Measurements from ENCODE around the gene RAB43. TPM values are rescaled to one million over a fixed set of nuclear protein-coding genes. Genes with fewer than 3 reads are reported as not detected.
"Not testable (repeated sequence)": the region's sequence is repeated elsewhere in the genome, so short reads cannot be mapped to it uniquely, and the experiment has no call there.

The RAB43 gene
- total RNA-seq, 1 donor from 2014 or later, result 64.3 TPM

DNA sequence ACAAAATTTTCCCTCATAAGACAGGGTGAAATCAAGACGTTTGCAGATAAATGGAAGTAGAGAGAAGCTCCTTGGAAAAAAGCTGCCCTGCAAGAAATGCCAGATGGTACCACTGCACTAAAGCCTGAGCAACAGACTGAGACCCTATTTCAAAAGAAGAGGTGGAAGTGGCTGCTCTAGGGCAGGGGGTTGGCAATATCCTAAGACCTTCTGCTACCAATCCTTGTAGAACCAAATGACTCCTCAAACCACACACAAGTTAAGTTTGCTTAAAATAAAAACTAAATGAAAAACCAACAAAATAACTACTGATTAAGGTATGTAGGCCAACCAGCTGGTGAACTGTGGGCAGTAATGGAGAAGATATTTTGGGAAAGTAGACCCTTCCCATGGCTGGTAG is 21.3 kb downstream of the RAB43 start:
- intact Hi-C loops (cut with micrococcal nuclease), result no loop called here

DNA sequence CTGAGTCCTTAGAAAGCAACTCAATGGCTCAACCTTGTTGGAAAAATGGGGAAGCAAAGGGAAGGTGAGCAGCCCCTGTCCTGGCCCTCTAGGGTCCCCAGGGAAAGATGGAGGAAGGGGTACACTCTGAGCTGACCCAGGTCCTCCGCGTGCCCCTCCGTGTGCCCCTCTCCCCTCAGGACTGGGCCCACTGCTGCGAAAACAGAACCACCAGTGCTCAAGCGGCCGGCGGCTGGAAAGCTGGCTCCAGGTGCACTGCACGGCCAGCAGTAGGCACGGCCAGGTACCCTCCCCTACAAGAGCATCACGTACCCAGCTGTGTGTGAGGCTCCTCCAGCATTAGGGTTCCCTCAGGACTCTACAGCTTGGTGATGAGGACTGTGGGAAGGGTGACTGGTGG is 26.3 kb downstream of the RAB43 start:
- intact Hi-C loops (cut with micrococcal nuclease), result no loop called here

DNA sequence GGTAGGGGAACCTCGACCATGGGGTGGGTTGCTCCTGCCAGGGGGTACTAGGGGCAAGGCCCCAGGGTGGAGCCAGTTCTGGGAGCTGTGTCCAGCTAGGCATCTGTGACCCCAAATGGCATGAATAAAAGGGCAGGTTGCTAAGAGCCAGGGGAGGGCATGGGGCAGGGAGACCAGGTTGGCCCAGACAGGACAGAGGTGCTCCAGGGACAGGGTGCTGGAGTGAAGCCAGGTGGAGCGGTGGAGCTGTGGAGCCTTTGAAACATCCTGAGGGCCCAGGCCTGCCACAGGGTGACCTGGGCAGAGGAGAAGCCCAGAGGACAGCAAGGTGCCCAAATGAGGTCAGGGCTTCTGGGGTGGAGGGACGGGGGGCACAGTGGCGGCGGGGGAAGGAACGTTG is 33.3 kb downstream of the RAB43 start:
- intact Hi-C loops (cut with micrococcal nuclease), result not testable (repeated sequence)

DNA sequence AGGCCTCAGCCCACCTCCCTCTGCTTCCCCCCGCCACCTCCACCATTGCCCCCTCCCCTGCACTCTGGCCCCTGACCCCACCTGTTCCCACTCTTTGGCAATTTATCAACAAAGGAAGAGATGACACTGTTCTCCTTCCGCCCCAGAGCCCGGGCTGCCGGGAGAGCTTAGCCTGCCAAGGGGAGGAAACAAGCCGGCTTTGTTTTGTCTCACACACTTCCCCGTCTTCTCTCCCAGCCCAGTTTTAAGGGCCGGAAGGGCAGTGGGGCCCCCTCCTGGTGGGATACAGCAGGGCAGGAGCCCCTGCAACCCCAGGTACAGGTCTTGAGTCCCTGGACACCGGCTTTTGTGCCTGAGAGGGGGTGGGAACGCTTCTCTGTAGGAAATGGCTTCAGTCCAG is 33.7 kb downstream of the RAB43 start:
- intact Hi-C loops (cut with micrococcal nuclease), result not testable (repeated sequence)

DNA sequence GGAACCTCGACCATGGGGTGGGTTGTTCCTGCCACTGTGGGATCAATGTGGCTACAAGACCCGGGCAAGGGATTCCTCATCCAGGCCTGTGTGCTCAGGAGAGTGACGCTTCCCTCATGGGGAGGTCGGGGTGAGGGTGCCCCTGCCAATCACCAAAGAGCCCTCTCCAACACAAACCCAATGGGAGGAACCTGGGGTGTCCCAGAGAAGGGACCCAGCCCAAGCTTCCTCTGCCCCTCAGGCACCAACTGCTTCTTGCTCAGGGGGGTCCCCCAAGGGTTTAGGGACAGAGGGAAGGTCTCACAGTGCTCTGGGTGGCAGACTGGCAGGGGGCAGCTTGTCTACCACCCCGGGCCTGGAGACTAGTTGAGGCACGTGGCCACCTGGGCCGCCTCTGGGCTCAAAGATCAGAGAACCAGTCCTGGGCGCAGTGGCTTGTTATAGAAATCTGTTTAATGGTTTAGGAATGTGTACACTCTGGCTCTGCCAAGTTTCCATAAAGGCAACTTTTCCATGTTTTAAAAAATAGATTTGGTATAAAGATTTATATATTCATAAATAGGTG is 34.4 kb downstream of the RAB43 start:
- intact Hi-C loops (cut with micrococcal nuclease), result no loop called here

DNA sequence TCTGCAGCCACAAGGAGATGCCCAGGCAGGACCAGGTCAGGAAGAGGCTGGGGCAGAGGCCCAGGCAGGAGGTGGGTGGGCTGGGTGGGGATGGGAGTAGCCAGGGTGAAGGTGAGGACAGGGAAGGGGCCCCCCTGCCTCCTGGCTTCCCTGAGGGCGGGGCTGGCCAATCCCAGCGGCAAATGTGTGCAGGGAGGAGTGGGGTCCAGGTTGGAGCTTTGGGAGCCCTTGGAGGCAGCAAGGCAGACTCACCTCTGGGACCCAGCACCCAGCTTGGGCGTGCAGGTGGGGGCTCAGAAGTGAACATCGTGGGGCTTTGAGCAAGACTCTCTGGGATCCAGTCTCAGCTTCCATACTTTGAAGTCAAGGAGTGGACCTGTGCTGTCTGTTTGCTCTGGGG is 35.8 kb downstream of the RAB43 start:
- intact Hi-C loops (cut with micrococcal nuclease), result no loop called here

DNA sequence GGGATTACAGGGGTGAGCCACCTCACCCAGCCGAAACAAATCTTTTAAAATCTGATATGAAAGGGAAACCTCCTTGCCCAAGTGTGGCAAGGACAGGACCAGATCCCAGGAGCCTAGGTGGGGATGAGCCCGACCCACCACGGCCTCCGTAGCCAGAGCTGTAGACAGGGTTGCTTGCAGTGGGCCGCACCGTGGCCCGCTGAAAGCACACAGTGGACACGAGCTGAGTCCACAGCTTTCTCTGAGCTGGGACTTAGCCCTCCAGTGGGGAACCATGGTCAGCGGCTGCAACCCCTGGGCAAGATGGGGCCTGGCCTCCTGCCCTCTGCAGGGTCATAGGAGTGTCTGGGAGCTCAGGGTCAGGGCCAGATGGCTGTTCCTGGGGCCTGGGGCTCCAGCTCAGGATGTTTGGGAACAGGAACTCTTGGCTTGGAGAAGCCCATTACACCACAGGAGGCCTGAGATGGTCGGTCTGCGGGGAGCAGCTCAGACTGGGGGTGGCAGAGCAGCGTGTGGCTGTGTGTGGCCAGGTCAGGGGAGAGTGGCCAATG is 36.4 kb downstream of the RAB43 start:
- intact Hi-C loops (cut with micrococcal nuclease), result no loop called here

DNA sequence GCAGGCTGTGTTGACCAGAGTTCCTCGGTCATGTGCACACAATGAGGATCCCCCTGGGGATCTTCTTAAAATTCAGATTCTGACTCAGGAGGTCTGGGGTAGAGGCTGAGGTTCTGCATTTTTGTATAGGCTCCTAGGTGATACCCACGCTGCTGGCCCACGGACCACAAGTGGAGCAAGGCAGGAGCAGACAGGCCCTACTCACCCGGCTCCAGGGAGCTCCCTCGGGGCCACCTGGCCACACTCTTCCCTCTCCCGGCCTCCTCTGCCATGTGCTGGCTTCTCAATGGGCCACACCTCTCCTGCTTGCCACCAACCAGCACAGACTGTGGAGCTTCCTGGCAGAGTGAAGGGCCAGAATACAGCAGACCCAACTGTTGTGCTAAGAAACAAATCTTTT is 37.1 kb downstream of the RAB43 start:
- intact Hi-C loops (cut with micrococcal nuclease), result no loop called here

DNA sequence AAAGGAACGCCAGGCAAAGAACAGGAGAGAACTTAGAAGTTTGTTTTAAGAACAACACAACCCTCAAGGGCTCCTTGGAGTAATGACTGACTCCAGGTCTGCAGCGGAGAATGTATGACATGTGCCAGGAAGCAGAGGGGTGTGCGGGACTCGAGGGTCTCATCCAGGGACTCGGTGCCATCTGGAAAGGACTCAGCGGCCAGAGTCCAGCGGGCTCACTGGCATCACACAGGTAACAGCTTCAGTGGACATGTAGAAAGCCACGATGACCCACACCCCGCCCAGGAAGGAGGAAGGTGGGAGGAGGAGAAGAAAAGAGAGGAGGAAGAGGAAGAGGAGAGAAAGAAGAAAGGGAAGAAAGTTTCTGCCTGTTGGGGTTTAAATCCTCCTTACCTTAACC is 39.6 kb downstream of the RAB43 start:
- intact Hi-C loops (cut with micrococcal nuclease), result no loop called here

DNA sequence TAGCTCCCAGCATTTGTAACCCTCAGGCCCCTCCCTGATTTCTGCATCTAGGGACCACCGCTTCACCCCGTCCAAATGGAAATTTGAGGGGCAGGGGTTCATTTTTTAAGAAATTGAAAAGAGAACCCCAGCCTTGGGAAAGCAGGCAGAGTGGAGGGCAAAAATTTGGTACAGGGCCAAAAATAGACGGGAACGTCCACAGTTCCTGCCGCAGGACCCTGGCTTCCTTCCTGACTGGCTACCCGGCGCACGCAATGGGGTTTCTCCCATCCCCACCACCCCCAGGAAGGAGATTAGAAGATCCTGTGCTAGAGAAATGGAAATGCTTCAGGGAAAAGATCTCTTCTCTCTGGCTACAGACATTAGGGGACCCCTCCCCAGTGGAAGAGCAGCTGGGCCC is 40.1 kb downstream of the RAB43 start:
- intact Hi-C loops (cut with micrococcal nuclease), result no loop called here

DNA sequence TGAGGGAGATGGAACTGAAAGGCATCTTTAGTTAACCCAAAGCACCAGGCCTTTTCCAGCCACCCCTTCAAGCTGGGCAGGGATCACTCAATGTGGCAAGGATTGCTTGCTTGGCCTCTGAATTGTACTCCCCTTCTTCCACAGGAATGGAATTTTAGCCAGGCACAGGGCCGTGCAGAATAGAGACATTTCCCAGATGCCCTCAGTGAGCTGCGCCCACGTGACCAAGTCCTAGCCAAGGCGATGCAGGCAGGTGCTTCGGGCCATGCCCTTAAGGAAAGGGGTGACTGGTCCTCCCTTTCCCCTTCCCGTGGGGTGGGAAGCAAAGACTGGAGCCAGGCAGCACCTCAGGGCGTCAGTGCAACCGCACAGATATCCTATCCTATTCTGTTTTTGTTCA is 43.1 kb downstream of the RAB43 start:
- intact Hi-C loops (cut with micrococcal nuclease), result no loop called here

DNA sequence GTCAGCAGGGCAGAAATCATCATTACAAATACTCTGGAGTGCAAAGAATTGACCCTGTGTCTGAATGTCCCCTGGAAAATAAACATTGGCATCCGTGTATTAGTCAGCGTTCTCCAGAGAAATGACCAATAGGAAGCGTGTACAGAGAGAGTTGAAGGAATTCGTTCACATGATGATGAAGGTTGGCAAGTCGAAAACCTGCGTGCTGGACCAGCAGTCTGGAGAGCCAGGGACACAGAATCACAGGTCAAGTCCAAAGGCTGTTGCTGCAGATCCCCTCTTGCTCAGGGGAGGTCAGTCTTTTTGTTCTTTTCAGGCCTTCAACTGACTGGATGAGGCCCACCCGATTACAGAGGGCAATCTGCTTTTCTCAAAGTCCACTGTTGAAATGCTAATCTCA is 44.4 kb downstream of the RAB43 start:
- intact Hi-C loops (cut with micrococcal nuclease), result no loop called here

DNA sequence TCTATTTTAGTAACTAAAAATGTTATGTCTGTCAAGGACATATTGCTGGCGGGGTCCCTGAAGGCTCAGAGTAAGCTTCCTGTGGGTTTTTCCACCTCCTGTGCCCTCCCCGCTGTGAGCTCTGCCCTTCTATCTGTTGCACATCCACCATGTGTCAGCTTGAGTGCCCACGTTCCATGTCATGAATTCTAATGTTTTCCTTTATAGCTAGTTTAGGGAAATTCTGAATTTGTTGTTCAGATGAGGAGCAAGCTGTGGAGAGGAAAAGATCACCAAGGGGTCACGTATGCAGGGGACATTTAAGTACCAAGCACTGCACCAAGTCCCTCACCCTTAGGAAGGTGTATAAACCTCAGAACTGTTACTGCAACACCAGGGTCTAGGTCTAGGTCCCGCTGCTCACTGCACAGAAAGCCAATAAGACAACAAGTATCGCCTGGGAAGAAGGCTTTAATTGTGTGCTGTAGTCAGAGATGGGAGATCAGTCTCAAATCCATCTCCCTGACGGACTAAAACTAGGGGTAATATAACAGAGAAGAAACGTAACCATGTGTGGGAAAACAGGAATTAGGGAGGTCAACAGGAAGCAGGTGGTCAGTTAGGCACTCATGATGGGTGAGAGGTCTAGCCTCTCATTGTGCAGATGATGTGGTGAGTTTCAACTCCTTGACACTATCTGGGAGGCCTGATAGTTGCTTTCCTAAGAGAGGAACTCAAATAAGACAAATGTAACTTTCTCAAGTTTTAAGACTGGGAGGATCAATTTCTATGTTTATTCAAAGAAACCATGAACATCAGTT is 51.3 kb downstream of the RAB43 start:
- intact Hi-C loops (cut with micrococcal nuclease), result no loop called here

DNA sequence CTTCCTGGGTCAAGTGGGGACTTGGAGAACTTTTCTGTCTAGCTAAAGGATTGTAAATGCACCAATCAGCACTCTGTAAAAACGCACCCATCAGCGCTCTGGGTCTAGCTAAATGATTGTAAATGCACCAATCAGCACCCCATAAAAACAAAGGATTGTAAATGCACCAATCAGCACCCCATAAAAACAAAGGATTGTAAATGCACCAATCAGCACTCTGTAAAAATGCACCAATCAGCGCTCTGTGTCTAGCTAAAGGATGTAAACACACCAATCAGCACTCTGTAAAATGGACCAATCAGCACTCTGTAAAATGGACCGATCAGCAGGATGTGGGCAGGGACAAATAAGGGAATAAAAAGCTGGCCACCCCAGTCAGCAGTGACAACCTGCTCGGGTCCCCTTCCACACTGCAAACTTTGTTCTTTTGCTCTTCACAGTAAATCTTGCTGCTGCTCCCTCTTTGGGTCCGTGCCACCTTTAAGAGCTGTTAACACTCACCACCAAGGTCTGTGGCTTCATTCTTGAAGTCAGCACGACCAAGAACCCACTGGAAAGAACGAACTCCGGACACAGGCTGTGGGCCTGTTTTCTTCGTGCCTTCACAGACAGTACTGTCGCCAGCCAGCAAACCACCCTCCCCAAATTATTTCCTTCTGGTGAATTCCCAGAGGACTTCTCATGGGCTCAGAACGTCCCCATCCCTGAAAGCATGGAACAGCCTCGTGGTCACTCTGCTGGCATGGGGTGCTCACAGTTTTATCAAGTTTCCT is 52.1 kb downstream of the RAB43 start:
- intact Hi-C loops (cut with micrococcal nuclease), result loop anchor here (2.0 kb wide), 1 partner anchor 75 kb away; the partner anchor contains the start of gene CFAP92

DNA sequence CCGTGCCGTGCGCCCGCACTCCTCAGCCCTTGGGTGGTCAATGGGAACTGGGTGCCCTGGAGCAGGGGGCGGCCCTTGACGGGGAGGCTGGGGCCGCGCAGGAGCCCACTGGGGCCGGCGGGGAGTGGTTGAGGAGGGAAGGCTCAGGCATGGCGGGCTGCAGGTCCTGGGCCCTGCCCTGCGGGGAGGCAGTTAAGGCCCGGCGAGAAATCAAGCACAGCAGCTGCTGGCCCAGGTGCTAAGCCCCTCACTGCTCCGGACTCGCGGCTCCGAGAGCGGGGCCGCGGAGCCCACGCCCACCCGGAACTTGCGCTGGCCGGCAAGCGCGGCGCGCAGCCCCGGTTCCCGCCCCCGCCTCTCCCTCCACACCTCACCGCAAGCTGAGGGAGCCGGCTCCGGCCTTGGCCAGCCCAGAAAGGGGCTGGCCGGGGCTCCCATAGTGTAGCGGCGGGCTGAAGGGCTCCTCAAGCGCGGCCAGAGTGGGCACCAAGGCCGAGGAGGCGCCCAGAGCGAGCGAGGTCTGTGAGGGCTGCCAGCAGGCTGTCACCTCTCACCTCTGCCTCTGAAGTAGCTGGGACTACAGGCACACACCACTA is 53.2 kb downstream of the RAB43 start:
- intact Hi-C loops (cut with micrococcal nuclease), result loop anchor here (1.0 to 2.0 kb wide), 3 partner anchors 41 to 74 kb away; partner anchors contain the start of gene CFAP92

DNA sequence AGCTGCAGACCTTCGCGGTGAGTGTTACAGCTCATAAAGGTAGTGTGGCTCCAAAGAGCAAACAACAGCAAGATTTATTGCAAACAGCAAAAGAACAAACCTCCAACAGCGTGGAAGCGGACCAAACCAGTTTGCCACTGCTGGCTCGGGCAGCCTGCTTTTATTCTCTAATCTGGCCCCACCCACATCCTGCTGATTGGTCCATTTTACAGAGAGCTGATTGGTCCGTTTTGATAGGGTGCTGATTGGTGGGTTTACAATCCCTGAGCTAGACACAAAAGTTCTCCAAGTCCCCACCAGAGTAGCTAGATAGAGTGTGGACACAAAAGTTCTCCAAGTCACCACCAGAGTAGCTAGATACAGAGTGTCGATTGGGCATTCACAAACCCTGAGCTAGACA is 53.9 kb downstream of the RAB43 start:
- intact Hi-C loops (cut with micrococcal nuclease), result loop anchor here (1.0 to 2.0 kb wide), 3 partner anchors 40 to 73 kb away; partner anchors contain the start of gene CFAP92

DNA sequence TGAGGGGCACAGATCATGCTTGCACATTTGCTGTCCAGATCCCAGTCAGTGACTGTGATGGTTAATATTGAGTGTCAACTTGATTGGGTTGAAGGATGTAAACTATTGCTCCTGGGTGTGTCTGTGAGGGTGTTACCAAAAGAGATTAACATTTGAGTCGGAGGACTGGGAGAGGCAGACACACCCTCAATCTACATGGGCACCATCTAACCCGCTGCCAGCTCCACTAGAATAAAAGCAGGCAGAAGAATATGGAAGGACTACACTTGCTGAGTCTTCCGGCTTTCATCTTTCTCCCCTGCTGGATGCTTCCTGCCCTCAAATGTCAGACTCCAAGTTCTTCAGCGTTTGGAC is 55.9 kb downstream of the RAB43 start:
- intact Hi-C loops (cut with micrococcal nuclease), result no loop called here

DNA sequence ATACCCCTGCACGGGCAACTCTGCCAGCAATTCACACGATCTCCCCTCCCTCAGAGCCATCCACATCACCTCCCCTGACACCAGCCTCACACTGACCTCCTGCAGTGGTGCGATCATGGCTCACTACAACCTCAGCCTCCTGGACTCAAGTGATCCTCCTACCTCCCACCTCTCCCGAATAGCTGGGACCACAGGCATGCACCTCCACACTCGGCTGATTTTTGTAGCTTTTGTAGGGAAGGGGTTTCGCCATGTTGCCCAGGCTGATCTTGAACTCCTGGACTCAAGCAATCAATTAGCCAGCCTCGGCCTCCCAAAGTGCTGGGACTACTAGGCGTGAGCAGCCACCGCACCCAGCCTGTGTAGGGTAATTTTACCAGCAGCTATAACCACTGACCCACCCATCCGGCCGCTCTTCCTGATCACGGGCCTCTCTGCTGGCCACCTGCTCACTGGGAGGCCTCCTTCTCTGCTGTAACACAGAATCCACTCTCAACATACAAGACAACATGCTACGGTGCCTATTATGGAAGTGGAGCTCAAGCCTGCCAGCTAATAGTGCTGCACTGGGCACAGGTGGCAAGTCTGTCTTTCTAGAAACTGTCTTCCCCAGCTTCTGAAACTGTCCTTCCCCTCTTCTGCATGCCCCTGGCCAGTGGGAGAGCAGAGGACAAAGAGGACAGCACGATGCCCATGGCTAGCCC is 56.4 kb downstream of the RAB43 start:
- intact Hi-C loops (cut with micrococcal nuclease), result no loop called here

DNA sequence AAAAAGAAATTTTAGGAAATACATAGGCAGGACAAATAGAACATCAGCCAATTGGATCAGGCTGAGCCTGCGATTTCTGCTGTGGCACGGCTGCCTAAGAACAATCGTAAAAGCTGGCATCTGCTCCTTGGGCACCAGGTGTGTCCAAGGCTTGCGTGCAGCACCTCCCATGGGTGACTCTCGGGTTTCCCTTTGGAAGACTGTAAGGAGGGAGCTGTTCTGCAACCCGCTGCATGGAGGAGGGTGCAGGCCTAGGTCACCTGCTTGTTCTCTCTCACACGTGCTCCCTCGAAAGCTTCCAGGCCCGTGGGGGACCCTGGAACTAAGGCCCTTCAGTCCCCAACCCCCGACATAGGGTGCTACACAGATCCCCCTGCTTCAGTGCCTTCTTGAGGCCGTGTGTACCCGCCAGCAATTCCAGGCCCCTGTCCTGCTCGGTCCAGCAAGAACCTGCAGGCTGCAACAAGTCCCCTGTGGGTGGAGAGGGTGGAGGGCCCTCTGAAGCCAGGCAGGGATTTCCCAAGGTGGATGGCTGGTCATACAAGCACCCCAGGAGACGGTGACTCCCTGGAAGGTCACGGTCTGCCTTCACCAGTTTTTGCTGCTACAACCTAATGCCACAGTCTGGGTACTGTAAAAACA is 57.6 kb downstream of the RAB43 start:
- intact Hi-C loops (cut with micrococcal nuclease), result no loop called here

DNA sequence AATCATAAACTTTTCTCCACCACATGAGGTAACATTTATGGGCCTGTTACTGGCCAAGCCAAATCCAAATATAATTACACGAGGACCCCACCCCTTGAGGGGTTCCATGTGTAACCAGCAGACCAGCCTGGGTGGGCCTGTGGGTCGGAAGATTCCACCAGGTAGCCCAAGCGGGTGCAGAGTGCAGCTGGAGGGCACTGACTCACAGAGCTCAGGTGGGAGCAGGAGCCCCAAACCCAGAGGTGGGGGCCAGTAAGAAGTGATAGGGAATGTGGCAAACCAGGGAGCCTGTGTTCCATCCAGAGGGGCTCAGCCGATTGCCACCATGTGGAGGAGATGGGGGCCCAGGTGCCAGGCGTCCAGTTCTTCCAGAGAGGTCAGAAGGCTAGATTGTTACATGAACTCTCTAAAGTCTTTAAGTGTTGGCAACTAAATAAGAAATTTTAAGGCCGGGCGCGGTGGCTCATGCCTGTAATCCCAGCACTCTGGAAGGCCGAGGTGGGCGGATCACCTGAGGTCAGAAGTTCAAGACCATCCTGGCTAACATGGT is 58.4 kb downstream of the RAB43 start:
- intact Hi-C loops (cut with micrococcal nuclease), result no loop called here
